Measurements from ENCODE around the gene SMPD1.

GRCh38 chr11:6385046-6385777 lies 5.1 kb upstream of the SMPD1 start:
- TF ChIP-seq ZSCAN16 (tag by site-specific recombination; IDR thresholded peaks at IDR 0.05), result no peak
- no peak for TF ChIP-seq ZNF792 (tag by site-specific recombination; IDR thresholded peaks at IDR 0.05)
- no peak for TF ChIP-seq ZNF704 (tag by site-specific recombination; IDR thresholded peaks at IDR 0.05)
- TF ChIP-seq ZNF654 (tag by site-specific recombination; IDR thresholded peaks at IDR 0.05; ENCODE audit: low read depth), result no peak
- no peak for TF ChIP-seq CTCF (tag by site-specific recombination; IDR thresholded peaks at IDR 0.05)
- no peak for TF ChIP-seq ZNF513 (tag by site-specific recombination; IDR thresholded peaks at IDR 0.05)
- TF ChIP-seq ZBTB48 (tag by site-specific recombination; IDR thresholded peaks at IDR 0.05), result no peak
- TF ChIP-seq ZNF645 (tag by site-specific recombination; IDR thresholded peaks at IDR 0.05), result no peak
- TF ChIP-seq ZNF623 (tag by site-specific recombination; IDR thresholded peaks at IDR 0.05), result no peak
- TF ChIP-seq REST (tag by site-specific recombination; IDR thresholded peaks at IDR 0.05), result no peak
- no peak for TF ChIP-seq ZSCAN23 (tag by site-specific recombination; IDR thresholded peaks at IDR 0.05)
